ENCODE measurements around the gene MAGI2. TPM values are rescaled to one million over a fixed set of nuclear protein-coding genes. Genes with fewer than 3 reads are reported as not detected.

MAGI2 gene
- total and polyA plus RNA-seq, 2 of the 13 experiments (the other 11 are each of a cell fraction or from before 2014, with no cell fraction given), result 1.5 to 3.8 TPM

- TF ChIP-seq ARID5B (CRISPR knock-in tag; IDR thresholded peaks at IDR 0.05) (no peak), HOMEZ (CRISPR knock-in tag; IDR thresholded peaks at IDR 0.05; ENCODE audit: low read depth) (no peak), THYN1 (CRISPR knock-in tag; IDR thresholded peaks at IDR 0.05; ENCODE audit: borderline replicate concordance, low read depth) (no peak), JUN (CRISPR knock-in tag; IDR thresholded peaks at IDR 0.05) (no peak), ZNF576 (CRISPR knock-in tag; IDR thresholded peaks at IDR 0.05) (no peak), TFDP1 (CRISPR knock-in tag; IDR thresholded peaks at IDR 0.05; ENCODE audit: borderline replicate concordance) (no peak), SPEN (CRISPR knock-in tag; IDR thresholded peaks at IDR 0.05; ENCODE audit: low read depth) (no peak), MAFF (IDR thresholded peaks at IDR 0.05; ENCODE audit: low read depth, low read length) (peak; percentile 74), MAFK (conservative IDR thresholded peaks at IDR 0.05 in 1 of 2, IDR thresholded peaks at IDR 0.05 in 1 of 2; ENCODE audit: low read length in 2 of 2) (peak; percentile 69 to 79; a peak in 3 of 4 replicates)
- TF ChIP-seq, protein P1, sequence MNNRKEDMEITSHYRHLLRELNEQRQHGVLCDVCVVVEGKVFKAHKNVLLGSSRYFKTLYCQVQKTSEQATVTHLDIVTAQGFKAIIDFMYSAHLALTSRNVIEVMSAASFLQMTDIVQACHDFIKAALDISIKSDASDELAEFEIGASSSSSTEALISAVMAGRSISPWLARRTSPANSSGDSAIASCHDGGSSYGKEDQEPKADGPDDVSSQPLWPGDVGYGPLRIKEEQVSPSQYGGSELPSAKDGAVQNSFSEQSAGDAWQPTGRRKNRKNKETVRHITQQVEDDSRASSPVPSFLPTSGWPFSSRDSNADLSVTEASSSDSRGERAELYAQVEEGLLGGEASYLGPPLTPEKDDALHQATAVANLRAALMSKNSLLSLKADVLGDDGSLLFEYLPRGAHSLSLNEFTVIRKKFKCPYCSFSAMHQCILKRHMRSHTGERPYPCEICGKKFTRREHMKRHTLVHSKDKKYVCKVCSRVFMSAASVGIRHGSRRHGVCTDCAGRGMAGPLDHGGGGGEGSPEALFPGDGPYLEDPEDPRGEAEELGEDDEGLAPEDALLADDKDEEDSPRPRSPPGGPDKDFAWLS (CRISPR knock-in tag; IDR thresholded peaks at IDR 0.05; ENCODE audit: borderline replicate concordance), result no peak
- TF ChIP-seq, protein P2, sequence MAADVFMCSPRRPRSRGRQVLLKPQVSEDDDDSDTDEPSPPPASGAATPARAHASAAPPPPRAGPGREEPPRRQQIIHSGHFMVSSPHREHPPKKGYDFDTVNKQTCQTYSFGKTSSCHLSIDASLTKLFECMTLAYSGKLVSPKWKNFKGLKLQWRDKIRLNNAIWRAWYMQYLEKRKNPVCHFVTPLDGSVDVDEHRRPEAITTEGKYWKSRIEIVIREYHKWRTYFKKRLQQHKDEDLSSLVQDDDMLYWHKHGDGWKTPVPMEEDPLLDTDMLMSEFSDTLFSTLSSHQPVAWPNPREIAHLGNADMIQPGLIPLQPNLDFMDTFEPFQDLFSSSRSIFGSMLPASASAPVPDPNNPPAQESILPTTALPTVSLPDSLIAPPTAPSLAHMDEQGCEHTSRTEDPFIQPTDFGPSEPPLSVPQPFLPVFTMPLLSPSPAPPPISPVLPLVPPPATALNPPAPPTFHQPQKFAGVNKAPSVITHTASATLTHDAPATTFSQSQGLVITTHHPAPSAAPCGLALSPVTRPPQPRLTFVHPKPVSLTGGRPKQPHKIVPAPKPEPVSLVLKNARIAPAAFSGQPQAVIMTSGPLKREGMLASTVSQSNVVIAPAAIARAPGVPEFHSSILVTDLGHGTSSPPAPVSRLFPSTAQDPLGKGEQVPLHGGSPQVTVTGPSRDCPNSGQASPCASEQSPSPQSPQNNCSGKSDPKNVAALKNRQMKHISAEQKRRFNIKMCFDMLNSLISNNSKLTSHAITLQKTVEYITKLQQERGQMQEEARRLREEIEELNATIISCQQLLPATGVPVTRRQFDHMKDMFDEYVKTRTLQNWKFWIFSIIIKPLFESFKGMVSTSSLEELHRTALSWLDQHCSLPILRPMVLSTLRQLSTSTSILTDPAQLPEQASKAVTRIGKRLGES (CRISPR knock-in tag; IDR thresholded peaks at IDR 0.05; ENCODE audit: borderline replicate concordance), result no peak
- TF ChIP-seq, protein P3, sequence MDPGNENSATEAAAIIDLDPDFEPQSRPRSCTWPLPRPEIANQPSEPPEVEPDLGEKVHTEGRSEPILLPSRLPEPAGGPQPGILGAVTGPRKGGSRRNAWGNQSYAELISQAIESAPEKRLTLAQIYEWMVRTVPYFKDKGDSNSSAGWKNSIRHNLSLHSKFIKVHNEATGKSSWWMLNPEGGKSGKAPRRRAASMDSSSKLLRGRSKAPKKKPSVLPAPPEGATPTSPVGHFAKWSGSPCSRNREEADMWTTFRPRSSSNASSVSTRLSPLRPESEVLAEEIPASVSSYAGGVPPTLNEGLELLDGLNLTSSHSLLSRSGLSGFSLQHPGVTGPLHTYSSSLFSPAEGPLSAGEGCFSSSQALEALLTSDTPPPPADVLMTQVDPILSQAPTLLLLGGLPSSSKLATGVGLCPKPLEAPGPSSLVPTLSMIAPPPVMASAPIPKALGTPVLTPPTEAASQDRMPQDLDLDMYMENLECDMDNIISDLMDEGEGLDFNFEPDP (CRISPR knock-in tag; conservative IDR thresholded peaks at IDR 0.05), result 0 out of 2 replicates have a peak, but pooled peaks have one; percentile 68
Observed at GRCh38 chr7:79245623-79246249, 207.7 kb downstream of the MAGI2 start (continued).
